Measurements from ENCODE around the gene CREG1. TPM values are rescaled to one million over a fixed set of nuclear protein-coding genes. Genes with fewer than 3 reads are reported as not detected.
A peak's percentile ranks its signal among the peaks of the same experiment; 100 is the strongest.

Gene CREG1
- polyA plus RNA-seq, 2 of the 4 experiments (the other 2 are of a cell fraction), result 70.2 to 129 TPM

DNA sequence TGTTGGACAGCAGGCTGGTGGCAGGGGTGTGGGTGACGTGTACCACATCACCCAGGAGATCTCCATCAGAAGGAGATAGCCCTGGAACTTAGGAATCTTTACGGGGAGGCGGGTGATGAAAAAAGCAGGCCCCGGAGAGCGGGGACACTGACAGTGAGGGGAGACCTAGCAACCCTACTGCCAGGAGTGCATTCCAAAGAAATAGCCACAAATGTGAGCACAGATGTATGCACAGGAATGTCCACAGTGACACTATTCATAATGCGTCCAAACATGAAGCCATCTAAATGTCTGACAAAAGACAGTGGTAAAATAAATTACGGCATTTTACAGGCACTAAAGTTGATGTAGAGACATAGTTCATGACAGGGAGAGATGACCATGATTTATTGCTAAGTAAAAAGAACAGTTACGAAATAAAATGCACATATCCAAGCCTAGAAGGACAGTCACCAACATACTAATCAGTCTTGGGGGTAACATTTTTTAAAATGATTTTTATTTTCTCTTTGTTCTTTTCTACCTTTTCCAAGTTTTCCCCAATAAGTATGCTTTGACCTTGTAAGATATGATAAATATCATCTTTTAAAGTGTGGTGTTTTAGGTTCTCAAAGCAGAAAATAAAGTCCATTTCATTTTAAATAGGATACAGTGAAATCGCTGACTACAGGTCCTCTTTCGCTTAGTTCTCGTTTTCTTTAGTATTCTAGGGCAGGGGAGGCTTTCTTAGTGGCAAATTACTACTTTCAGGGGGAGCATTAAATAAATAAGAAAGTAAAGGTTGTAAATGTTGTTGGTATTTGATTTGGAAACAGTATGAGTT, 56.6 kb downstream of the CREG1 start:
- FAIRE-seq (no peak), DNase-seq (ENCODE audit: low read depth in 1 of 2, low spot score in 1 of 2) (no peak), ATAC-seq (no peak)
- Histone ChIP-seq H3K4me3 (no peak overlapping the region), H3K4me1 (no peaks in the 10 kb centered on the region), H3K27ac (no peak overlapping the region), H3K4me2 (no peak overlapping the region), H3K9me3 (no peaks in the 10 kb centered on the region)
- CTCF ChIA-PET, result no interaction called here
- POLR2A ChIA-PET, result no interaction called here
- 67% methylated on average over 11 of the region's 11 CpGs for WGBS (ENCODE audit: missing lambda C conversion rate)
- no peak for TF ChIP-seq CHD2 (IDR thresholded peaks at IDR 0.05; ENCODE audit: low read length, partially characterized antibody)
- TF ChIP-seq ZC3H11A (IDR thresholded peaks at IDR 0.05), result no peak
- TF ChIP-seq RNF2 (IDR thresholded peaks at IDR 0.05; ENCODE audit: borderline replicate concordance, low read depth), result peak; percentile 68; the same call in 1 of the 2 replicates

DNA sequence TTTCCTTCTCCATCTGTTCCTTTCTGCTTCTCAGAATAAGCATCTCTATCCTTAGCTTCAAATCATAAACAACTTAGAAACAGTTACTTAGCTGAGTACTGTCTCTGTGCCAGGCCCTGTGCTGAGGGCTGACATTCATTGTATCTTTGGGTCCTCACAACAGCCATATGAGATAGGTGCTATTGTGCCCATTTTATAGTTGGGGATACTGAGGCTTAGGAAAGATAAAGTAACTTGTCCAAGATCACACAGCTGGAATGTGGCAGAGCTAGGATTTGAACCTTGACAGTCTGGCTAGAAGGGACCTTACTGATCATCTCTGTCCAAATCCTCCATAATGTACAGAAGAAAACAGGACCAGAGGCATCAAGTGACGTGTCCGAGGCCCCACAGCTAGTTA, 60.2 kb downstream of the CREG1 start:
- no peak for ATAC-seq
- ChIA-PET CTCF (interaction anchor here (1.1 to 1.9 kb wide), 3 partner anchors 41 to 52 kb away, joined by 3 to 6 read pairs (median 5); no protein-coding TSS in a partner anchor), POLR2A (no interaction called here)
- Histone ChIP-seq H3K4me3 (no peak overlapping the region), H3K9me3 (no peaks in the 10 kb centered on the region), H3K27ac (no peak overlapping the region), H3K4me2 (no peak overlapping the region), H3K4me1 (no peaks in the 10 kb centered on the region)
- no peak for DNase-seq (ENCODE audit: low read depth in 1 of 2, low spot score in 1 of 2)
- TF ChIP-seq CHD4 (IDR thresholded peaks at IDR 0.05; ENCODE audit: borderline replicate concordance), result no peak
- TF ChIP-seq RARB (CRISPR knock-in tag; IDR thresholded peaks at IDR 0.05), result no peak
- TF ChIP-seq RCOR1 (IDR thresholded peaks at IDR 0.05; ENCODE audit: low read depth, low read length), result no peak
- TF ChIP-seq CTCF (IDR thresholded peaks at IDR 0.05), result no peak
- no peak for TF ChIP-seq HDAC2 (IDR thresholded peaks at IDR 0.05)
- TF ChIP-seq CEBPB (IDR thresholded peaks at IDR 0.05), result no peak
- TF ChIP-seq CHD2 (IDR thresholded peaks at IDR 0.05; ENCODE audit: low read length, partially characterized antibody), result no peak
- TF ChIP-seq HOXB5 (CRISPR knock-in tag; IDR thresholded peaks at IDR 0.05), result no peak
- TF ChIP-seq FOSB (CRISPR knock-in tag; IDR thresholded peaks at IDR 0.05), result no peak
- TF ChIP-seq, protein P1, sequence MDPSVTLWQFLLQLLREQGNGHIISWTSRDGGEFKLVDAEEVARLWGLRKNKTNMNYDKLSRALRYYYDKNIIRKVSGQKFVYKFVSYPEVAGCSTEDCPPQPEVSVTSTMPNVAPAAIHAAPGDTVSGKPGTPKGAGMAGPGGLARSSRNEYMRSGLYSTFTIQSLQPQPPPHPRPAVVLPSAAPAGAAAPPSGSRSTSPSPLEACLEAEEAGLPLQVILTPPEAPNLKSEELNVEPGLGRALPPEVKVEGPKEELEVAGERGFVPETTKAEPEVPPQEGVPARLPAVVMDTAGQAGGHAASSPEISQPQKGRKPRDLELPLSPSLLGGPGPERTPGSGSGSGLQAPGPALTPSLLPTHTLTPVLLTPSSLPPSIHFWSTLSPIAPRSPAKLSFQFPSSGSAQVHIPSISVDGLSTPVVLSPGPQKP (IDR thresholded peaks at IDR 0.05; ENCODE audit: low read depth, low read length), result no peak
- no peak for TF ChIP-seq TFCP2L1 (CRISPR knock-in tag; IDR thresholded peaks at IDR 0.05)
- no peak for TF ChIP-seq KDM1A (IDR thresholded peaks at IDR 0.05; ENCODE audit: low read depth)
- no peak for TF ChIP-seq HOXB13 (CRISPR knock-in tag; IDR thresholded peaks at IDR 0.05; ENCODE audit: low read depth)
- no peak for TF ChIP-seq POLR2A (IDR thresholded peaks at IDR 0.05; ENCODE audit: low read length)
- no peak for TF ChIP-seq NFE2L2 (conservative IDR thresholded peaks at IDR 0.05; ENCODE audit: low read length)
- TF ChIP-seq RFX5 (IDR thresholded peaks at IDR 0.05), result no peak
- TF ChIP-seq CBX8 (IDR thresholded peaks at IDR 0.05), result no peak
- TF ChIP-seq BHLHE40 (IDR thresholded peaks at IDR 0.05; ENCODE audit: low read depth, low read length), result no peak
- no peak for TF ChIP-seq NR3C1 (IDR thresholded peaks at IDR 0.05)
- TF ChIP-seq JUN (IDR thresholded peaks at IDR 0.05), result no peak
- no peak for FAIRE-seq
- 78% methylated on average over 2 of the region's 2 CpGs for WGBS (ENCODE audit: missing lambda C conversion rate)

DNA sequence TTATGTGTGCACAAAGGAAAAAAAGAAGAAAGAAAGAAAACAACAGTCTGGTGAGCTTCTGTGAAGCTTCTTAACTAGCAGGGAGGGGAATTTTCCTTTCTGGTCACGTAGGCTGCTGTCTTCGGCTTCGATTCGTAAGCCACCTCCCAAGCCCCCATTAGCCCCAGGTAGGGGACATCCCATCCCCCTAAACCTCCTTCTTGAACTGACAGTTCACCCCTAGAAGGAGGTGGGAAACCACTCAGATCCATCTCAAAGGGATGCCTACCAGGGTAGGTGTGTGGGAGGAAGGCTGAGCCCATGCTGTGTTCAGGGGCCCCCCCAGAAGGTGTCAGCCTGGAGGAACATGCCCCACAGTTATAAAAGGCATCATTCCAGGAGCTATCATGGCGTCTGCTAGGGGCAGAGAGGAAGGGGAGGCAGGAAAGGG, 61.1 kb downstream of the CREG1 start:
- FAIRE-seq (no peak), DNase-seq (ENCODE audit: low read depth in 1 of 2, low spot score in 1 of 2) (no peak), ATAC-seq (no peak)
- no peaks in the 10 kb centered on the region for H3K9me3 ChIP-seq
- H3K27ac ChIP-seq, result no peak overlapping the region
- ChIA-PET CTCF (interaction anchor here (0.7 to 1.5 kb wide), 3 partner anchors 25 to 51 kb away, joined by 3 to 5 read pairs (median 3); no protein-coding TSS in a partner anchor), POLR2A (no interaction called here)
- no peak for TF ChIP-seq RARB (CRISPR knock-in tag; IDR thresholded peaks at IDR 0.05)
- no peak for TF ChIP-seq NPAS2 (CRISPR knock-in tag; IDR thresholded peaks at IDR 0.05; ENCODE audit: borderline replicate concordance)
- no peak for TF ChIP-seq JUN (IDR thresholded peaks at IDR 0.05)
- no peak for TF ChIP-seq HOXA7 (CRISPR knock-in tag; IDR thresholded peaks at IDR 0.05)
- H3K4me1 ChIP-seq, result no peaks in the 10 kb centered on the region
- H3K4me2 ChIP-seq, result no peak overlapping the region
- 58% methylated on average over 5 of the region's 5 CpGs for WGBS (ENCODE audit: missing lambda C conversion rate)
- H3K4me3 ChIP-seq, result no peak overlapping the region

All from A549 (cell line).